ENCODE results near the gene NME1. TPM values are rescaled to one million over a fixed set of nuclear protein-coding genes. Genes with fewer than 3 reads are reported as not detected.
"Not testable (repeated sequence)": the region's sequence is repeated elsewhere in the genome, so short reads cannot be mapped to it uniquely, and the experiment has no call there.

Gene NME1
- total RNA-seq, 1 experiment from 2014 or later = 220 TPM

DNA sequence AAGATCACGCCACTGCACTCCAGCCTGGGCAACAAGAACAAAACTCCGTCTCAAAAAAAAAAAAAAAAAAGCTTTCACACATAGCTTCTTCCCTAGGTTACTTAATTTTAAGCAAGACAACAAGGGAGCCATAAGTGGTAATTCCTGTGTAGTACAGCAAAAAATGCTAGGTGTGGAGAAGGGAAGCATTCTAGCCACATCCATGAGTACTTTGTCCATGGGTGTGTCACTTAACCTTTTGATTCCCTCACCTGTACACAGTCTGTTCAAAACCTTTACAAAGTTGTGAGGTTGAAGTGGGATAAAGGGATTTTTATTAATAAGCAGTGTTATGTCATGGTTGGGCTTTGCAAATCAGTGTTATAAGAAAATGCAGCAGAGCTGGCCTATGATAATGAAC, 17.4 kb downstream of the NME1 start:
- H3K18ac ChIP-seq (ENCODE audit: insufficient read length, low read depth, low read length) = no peak overlapping the region
- no peak overlapping the region for H2BK12ac ChIP-seq (ENCODE audit: insufficient read length, low read depth, low read length)
- no peak for DNase-seq
- no peak overlapping the region for H3K4me3 Mint-ChIP-seq
- no peak overlapping the region for H3K14ac ChIP-seq (ENCODE audit: insufficient read depth, low read length)
- H2BK15ac ChIP-seq (ENCODE audit: low read depth, low read length) = no peak overlapping the region
- H3K9me3 ChIP-seq (ENCODE audit: control insufficient read depth, low read depth, low read length) = no peaks in the 10 kb centered on the region
- H4K91ac ChIP-seq (ENCODE audit: insufficient read length, low read depth, low read length) = no peak overlapping the region
- H3K4me2 ChIP-seq (ENCODE audit: insufficient read depth, insufficient read length, low read length) = no peak overlapping the region
- H3K27me3 Mint-ChIP-seq (ENCODE audit: low read depth) = no peaks in the 10 kb centered on the region
- no peak overlapping the region for H2AFZ ChIP-seq (ENCODE audit: low read length)
- H4K5ac ChIP-seq (ENCODE audit: insufficient read length, low read depth, low read length) = no peak overlapping the region
- no peaks in the 10 kb centered on the region for H3K9me3 Mint-ChIP-seq
- H3K27ac Mint-ChIP-seq = no peak overlapping the region
- no peak overlapping the region for H3K9ac ChIP-seq (ENCODE audit: extremely low read depth, insufficient read length, low read length)
- no peak overlapping the region for H4K8ac ChIP-seq (replicated peaks; ENCODE audit: insufficient read length, low read depth, low read length)
- H2BK20ac ChIP-seq (ENCODE audit: low read depth, low read length, poor library complexity, severe bottlenecking) = no peak overlapping the region
- WGBS (ENCODE audit: extremely low coverage, insufficient read length, low lambda C conversion rate) = no CpG with 5 or more reads among the region's 2 CpGs
- H3K27ac ChIP-seq (ENCODE audit: insufficient read length, low read depth, low read length) = no peak overlapping the region
- peaks cover 7 to 9% of the 10 kb centered on the region in 2 experiments for H3K4me1 Mint-ChIP-seq
- H2AK5ac ChIP-seq (ENCODE audit: insufficient read length, low read length) = no peak overlapping the region
- H3K27me3 ChIP-seq (ENCODE audit: insufficient read depth, low read length) = no peaks in the 10 kb centered on the region
- H3K56ac ChIP-seq (ENCODE audit: insufficient read length, low read depth, low read length) = no peak overlapping the region
- no peaks in the 10 kb centered on the region; the same call in 1 of the 2 replicates for H3K79me2 ChIP-seq (ENCODE audit: insufficient read depth, low read length)
- no peaks in the 10 kb centered on the region for H4K20me1 ChIP-seq (ENCODE audit: control insufficient read depth, insufficient read depth, insufficient read length)
- TF ChIP-seq, protein P1, sequence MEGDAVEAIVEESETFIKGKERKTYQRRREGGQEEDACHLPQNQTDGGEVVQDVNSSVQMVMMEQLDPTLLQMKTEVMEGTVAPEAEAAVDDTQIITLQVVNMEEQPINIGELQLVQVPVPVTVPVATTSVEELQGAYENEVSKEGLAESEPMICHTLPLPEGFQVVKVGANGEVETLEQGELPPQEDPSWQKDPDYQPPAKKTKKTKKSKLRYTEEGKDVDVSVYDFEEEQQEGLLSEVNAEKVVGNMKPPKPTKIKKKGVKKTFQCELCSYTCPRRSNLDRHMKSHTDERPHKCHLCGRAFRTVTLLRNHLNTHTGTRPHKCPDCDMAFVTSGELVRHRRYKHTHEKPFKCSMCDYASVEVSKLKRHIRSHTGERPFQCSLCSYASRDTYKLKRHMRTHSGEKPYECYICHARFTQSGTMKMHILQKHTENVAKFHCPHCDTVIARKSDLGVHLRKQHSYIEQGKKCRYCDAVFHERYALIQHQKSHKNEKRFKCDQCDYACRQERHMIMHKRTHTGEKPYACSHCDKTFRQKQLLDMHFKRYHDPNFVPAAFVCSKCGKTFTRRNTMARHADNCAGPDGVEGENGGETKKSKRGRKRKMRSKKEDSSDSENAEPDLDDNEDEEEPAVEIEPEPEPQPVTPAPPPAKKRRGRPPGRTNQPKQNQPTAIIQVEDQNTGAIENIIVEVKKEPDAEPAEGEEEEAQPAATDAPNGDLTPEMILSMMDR (conservative IDR thresholded peaks at IDR 0.05) = no peak
- no peak overlapping the region for H2BK5ac ChIP-seq (ENCODE audit: insufficient read length, low read length)
- H3K23ac ChIP-seq (ENCODE audit: insufficient read length, low read depth, low read length) = no peak overlapping the region
- H3K4ac ChIP-seq (ENCODE audit: low read depth, low read length) = no peak overlapping the region
- peaks cover 8% of the 10 kb centered on the region for H3K23me2 ChIP-seq (ENCODE audit: insufficient read length, low read depth, low read length, poor library complexity, severe bottlenecking)
- H3K36me3 Mint-ChIP-seq (ENCODE audit: insufficient read depth in 1 of 3, low read depth in 3 of 3) = peaks cover 33 to 69% (median 41%) of the 10 kb centered on the region in 3 experiments; a peak in 6 of 7 replicates
- peaks cover 4% of the 10 kb centered on the region for H3K79me1 ChIP-seq (ENCODE audit: insufficient read depth, low read depth, low read length, poor library complexity, severe bottlenecking)
- H2BK120ac ChIP-seq (ENCODE audit: low read depth, low read length, poor library complexity, severe bottlenecking) = no peak overlapping the region
- no peak overlapping the region for H3T11ph ChIP-seq (ENCODE audit: low read length)
- no peaks in the 10 kb centered on the region for H3K4me1 ChIP-seq (ENCODE audit: insufficient read depth, low read length)

DNA sequence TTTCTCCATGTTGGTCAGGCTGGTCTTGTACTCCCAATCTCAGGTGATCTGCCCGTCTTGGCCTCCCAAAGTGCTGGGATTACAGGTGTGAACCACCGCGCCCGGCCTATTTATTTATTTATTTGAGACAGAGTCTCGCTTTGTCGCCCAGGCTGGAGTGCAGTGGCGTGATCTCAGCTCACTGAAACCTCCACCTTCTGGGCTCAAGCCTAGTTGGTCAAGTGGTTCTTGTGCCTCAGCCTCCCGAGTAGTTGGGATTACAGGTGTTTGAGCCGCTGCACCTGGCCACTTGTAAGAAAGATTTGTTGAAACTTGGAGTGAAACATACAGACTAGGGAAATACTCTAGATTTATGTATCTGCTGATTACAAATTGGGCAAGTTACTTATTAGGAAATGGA, 18.7 kb downstream of the NME1 start:
- H3K4me1 Mint-ChIP-seq; H3K4me1 ChIP-seq (ENCODE audit: insufficient read depth, low read length); H3K18ac ChIP-seq (ENCODE audit: insufficient read length, low read depth, low read length); H3K4me3 Mint-ChIP-seq; H3K79me1 ChIP-seq (ENCODE audit: insufficient read depth, low read depth, low read length, poor library complexity, severe bottlenecking); H3K56ac ChIP-seq (ENCODE audit: insufficient read length, low read depth, low read length); H2AFZ ChIP-seq (ENCODE audit: low read length); H2AK5ac ChIP-seq (ENCODE audit: insufficient read length, low read length); H3T11ph ChIP-seq (ENCODE audit: low read length); H3K27me3 Mint-ChIP-seq (ENCODE audit: low read depth); DNase-seq; H3K9me3 ChIP-seq (ENCODE audit: control insufficient read depth, low read depth, low read length); H3K9me3 Mint-ChIP-seq; H4K8ac ChIP-seq (replicated peaks; ENCODE audit: insufficient read length, low read depth, low read length); H2BK20ac ChIP-seq (ENCODE audit: low read depth, low read length, poor library complexity, severe bottlenecking); H3K27ac ChIP-seq (ENCODE audit: insufficient read length, low read depth, low read length); H3K23me2 ChIP-seq (ENCODE audit: insufficient read length, low read depth, low read length, poor library complexity, severe bottlenecking); H3K79me2 ChIP-seq (ENCODE audit: insufficient read depth, low read length); H4K91ac ChIP-seq (ENCODE audit: insufficient read length, low read depth, low read length); H2BK5ac ChIP-seq (ENCODE audit: insufficient read length, low read length); H3K14ac ChIP-seq (ENCODE audit: insufficient read depth, low read length); H2BK12ac ChIP-seq (ENCODE audit: insufficient read length, low read depth, low read length); H3K27me3 ChIP-seq (ENCODE audit: insufficient read depth, low read length); H3K27ac Mint-ChIP-seq; H4K5ac ChIP-seq (ENCODE audit: insufficient read length, low read depth, low read length); H2BK120ac ChIP-seq (ENCODE audit: low read depth, low read length, poor library complexity, severe bottlenecking); H3K9ac ChIP-seq (ENCODE audit: extremely low read depth, insufficient read length, low read length); H3K4me2 ChIP-seq (ENCODE audit: insufficient read depth, insufficient read length, low read length); H4K20me1 ChIP-seq (ENCODE audit: control insufficient read depth, insufficient read depth, insufficient read length); H2BK15ac ChIP-seq (ENCODE audit: low read depth, low read length); H3K23ac ChIP-seq (ENCODE audit: insufficient read length, low read depth, low read length); H3K4ac ChIP-seq (ENCODE audit: low read depth, low read length): not testable (repeated sequence)
- H3K36me3 Mint-ChIP-seq (ENCODE audit: insufficient read depth in 1 of 3, low read depth in 3 of 3) = peaks cover 33 to 73% (median 43%) of the 10 kb centered on the region in 3 experiments; a peak in 6 of 7 replicates
- WGBS (ENCODE audit: extremely low coverage, insufficient read length, low lambda C conversion rate) = no CpG with 5 or more reads among the region's 9 CpGs

All from H9 (cell line).